K562 (cell line): ENCODE data around the gene PFN3.

Experiments
- CREB1 ChIP-seq, 2 experiments: sonication (generic) in 1 of 2; formaldehyde crosslinking in 1 of 2; IDR thresholded peaks; 2 replicates each; pipeline versions ENCODE4 v1.6.1 to v1.8.0; 2012 to 2022; ENCODE audit warnings: inconsistent platforms in 1 of 2, mild to moderate bottlenecking in 1 of 2, missing genetic modification reagents in 1 of 2, moderate library complexity in 1 of 2
- CTCF ChIP-seq, 3 experiments: IDR thresholded peaks in 2 of 3; conservative IDR thresholded peaks in 1 of 3; 2 replicates each; pipeline ENCODE4 v1.5.1; 2011 to 2012; ENCODE audit warnings: low read length in 3 of 3, mild to moderate bottlenecking in 3 of 3, control low read depth in 2 of 3, improper control_type of control experiment in 1 of 3, inconsistent platforms in 1 of 3, low read depth in 1 of 3, mixed read lengths in 1 of 3, moderate library complexity in 1 of 3; ENCODE audit not compliant: insufficient read depth in 2 of 3
- ELK1 ChIP-seq: sonication (generic); formaldehyde crosslinking; IDR thresholded peaks from 2 replicates; pipeline ENCODE4 v1.8.1; 2022; ENCODE audit warnings: missing genetic modification reagents
- EZH2 ChIP-seq: IDR thresholded peaks from 2 replicates; pipeline ENCODE4 v1.6.1; 2012; ENCODE audit warnings: low read depth, mild to moderate bottlenecking, inconsistent platforms, low read length, borderline replicate concordance
- FOXM1 ChIP-seq, 2 experiments: fragments of 450-650 bp in 1 of 2; sonication (generic) in 1 of 2; formaldehyde crosslinking in 1 of 2; IDR thresholded peaks; 2 replicates each; pipeline versions ENCODE4 v1.6.1 to v1.9.0; 2017 to 2022; ENCODE audit warnings: low read depth in 2 of 2, mild to moderate bottlenecking in 2 of 2, missing genetic modification reagents in 1 of 2, moderate library complexity in 1 of 2
- GABPA ChIP-seq: fragments of 200-800 bp; sonication (Bioruptor generic); conservative IDR thresholded peaks from 2 replicates; pipeline ENCODE4 v1.6.1; 2016; ENCODE audit warnings: low read depth, missing genetic modification characterization, missing compliant biosample characterization
- GABPB1 ChIP-seq: sonication (generic); formaldehyde crosslinking; IDR thresholded peaks from 2 replicates; pipeline ENCODE4 v1.8.0; 2022; ENCODE audit warnings: mild to moderate bottlenecking, missing genetic modification reagents
- GTF2F1 ChIP-seq: IDR thresholded peaks from 2 replicates; pipeline ENCODE4 v1.6.1; 2011; ENCODE audit warnings: low read depth, low read length, improper control_type of control experiment
- KDM1A ChIP-seq, 2 experiments: fragments of 450-650 bp; IDR thresholded peaks; 2 replicates each; pipeline ENCODE4 v1.6.1; 2016; ENCODE audit warnings: mild to moderate bottlenecking in 2 of 2
- POLR2AphosphoS5 ChIP-seq: IDR thresholded peaks from 2 replicates; pipeline ENCODE4 v1.6.1; 2011; ENCODE audit warnings: mild to moderate bottlenecking, low read depth, low read length, moderate library complexity; ENCODE audit not compliant: control insufficient read depth, insufficient read depth
- RNF2 ChIP-seq: sonication (generic); IDR thresholded peaks from 2 replicates; pipeline ENCODE4 v1.6.1; 2016
- SIN3A ChIP-seq, 2 experiments: fragments of 150-350 bp in 1 of 2; IDR thresholded peaks; 2 replicates each; pipeline ENCODE4 v1.6.1; 2011 to 2016; ENCODE audit warnings: borderline replicate concordance in 2 of 2, low read depth in 2 of 2, low read length in 2 of 2, mild to moderate bottlenecking in 2 of 2, moderate library complexity in 2 of 2; ENCODE audit not compliant: control insufficient read depth in 1 of 2
- TRIM28 ChIP-seq: fragments of 450-650 bp; IDR thresholded peaks from 2 replicates; pipeline ENCODE4 v1.6.1; 2017
- ZNF24 ChIP-seq: fragments of 450-650 bp; IDR thresholded peaks from 2 replicates; pipeline ENCODE4 v1.6.1; 2016

- TF ChIP-seq EZH2: no peak
- TF ChIP-seq GABPB1 (CRISPR knock-in tag): peak; percentile 56
- peak in 1 of 2 experiments; percentile 4; a peak in 1 of 4 replicates for TF ChIP-seq SIN3A (IDR thresholded peaks at IDR 0.05; ENCODE audit: borderline replicate concordance in 2 of 2, control insufficient read depth in 1 of 2, low read depth in 2 of 2, low read length in 2 of 2)
- no peak for TF ChIP-seq ELK1
- no peak for TF ChIP-seq TRIM28
- TF ChIP-seq CTCF (IDR thresholded peaks at IDR 0.05 in 2 of 3, conservative IDR thresholded peaks at IDR 0.05 in 1 of 3; ENCODE audit: insufficient read depth in 2 of 3, low read depth in 1 of 3, low read length in 3 of 3): peak; percentile 34 to 58 (median 37); a peak in 4 of 6 replicates
- TF ChIP-seq RNF2: peak; percentile 91
- no peak for TF ChIP-seq ZNF24
- TF ChIP-seq CREB1 (IDR thresholded peaks at IDR 0.05): no peak
- peak; percentile 25; the same call in 1 of the 2 replicates for TF ChIP-seq CREB1 (CRISPR knock-in tag; IDR thresholded peaks at IDR 0.05)
- TF ChIP-seq POLR2AphosphoS5: no peak
- no peak for TF ChIP-seq FOXM1 (IDR thresholded peaks at IDR 0.05; ENCODE audit: low read depth)
- peak; percentile 80 for TF ChIP-seq FOXM1 (CRISPR knock-in tag; IDR thresholded peaks at IDR 0.05; ENCODE audit: low read depth)
- no peak for TF ChIP-seq GTF2F1
- no peak for TF ChIP-seq GABPA (tag)
- no peak for TF ChIP-seq KDM1A (IDR thresholded peaks at IDR 0.05)
Observed at GRCh38 chr5:177367323-177367848, 33.1 kb downstream of the PFN3 start.
